Keratinocyte (primary cell): ENCODE measurements around the gene COL3A1. TPM values are rescaled to one million over a fixed set of nuclear protein-coding genes. Genes with fewer than 3 reads are reported as not detected.

Experiments
- DNase-seq: peaks from one replicate; pipeline ENCODE4 v3.0.0-alpha.2; 2011; ENCODE audit warnings: low read depth, missing footprints, low spot score
- FAIRE-seq: peaks from 2 replicates; lab custom pipeline; 2011; peaks lifted over from hg19 to GRCh38; lab: Jason Lieb, UNC
- H2AFZ ChIP-seq: 2 replicates; pipeline ENCODE4 v1.6.0; 2012; ENCODE audit warnings: low read length, control low read depth, inconsistent platforms; ENCODE audit not compliant: control insufficient read depth
- H3K27ac ChIP-seq: 2 replicates; pipeline ENCODE4 v1.5.1; 2011; ENCODE audit warnings: low read length; ENCODE audit not compliant: control insufficient read depth, insufficient read depth
- H3K27me3 ChIP-seq: 3 replicates; pipeline ENCODE4 v1.6.0; 2011; ENCODE audit warnings: low read length; ENCODE audit not compliant: control insufficient read depth, insufficient read depth; ENCODE audit errors: extremely low read depth
- H3K36me3 ChIP-seq, 2 experiments: 2 replicates in 1 of 2; 3 replicates in 1 of 2; pipeline ENCODE4 v1.5.1; 2011; ENCODE audit warnings: low read length in 2 of 2, mild to moderate bottlenecking in 1 of 2; ENCODE audit not compliant: control insufficient read depth in 2 of 2, insufficient read depth in 2 of 2; ENCODE audit errors: extremely low read depth in 1 of 2
- H3K4me1 ChIP-seq: 3 replicates; pipeline ENCODE4 v1.5.1; 2011; ENCODE audit warnings: low read length; ENCODE audit not compliant: control insufficient read depth, insufficient read depth; ENCODE audit errors: extremely low read depth
- H3K4me2 ChIP-seq: 3 replicates; pipeline ENCODE4 v1.6.0; 2011; ENCODE audit warnings: low read depth, low read length; ENCODE audit not compliant: control insufficient read depth, insufficient read depth; ENCODE audit errors: extremely low read depth
- H3K4me3 ChIP-seq, 3 experiments: fragments of 200-600 bp in 1 of 3; sonication (generic) in 1 of 3; 2 replicates in 2 of 3; 3 replicates in 1 of 3; pipeline ENCODE4 v1.5.1; 2011 to 2016; ENCODE audit warnings: low read length in 3 of 3, mild to moderate bottlenecking in 3 of 3, control low read depth in 2 of 3, inconsistent platforms in 1 of 3, low read depth in 1 of 3, mixed read lengths in 1 of 3, mixed run types in 1 of 3, moderate library complexity in 1 of 3; ENCODE audit not compliant: control insufficient read depth in 2 of 3, insufficient read depth in 2 of 3; ENCODE audit errors: extremely low read depth in 1 of 3
- H3K79me2 ChIP-seq: 2 replicates; pipeline ENCODE4 v1.6.0; 2012; ENCODE audit warnings: low read length; ENCODE audit not compliant: control insufficient read depth, insufficient read depth
- H3K9ac ChIP-seq: 3 replicates; pipeline ENCODE4 v1.6.0; 2011; ENCODE audit warnings: low read length; ENCODE audit not compliant: control insufficient read depth, insufficient read depth; ENCODE audit errors: extremely low read depth
- H3K9me1 ChIP-seq: 3 replicates; pipeline ENCODE4 v1.6.0; 2011; ENCODE audit warnings: low read length; ENCODE audit not compliant: control insufficient read depth, insufficient read depth; ENCODE audit errors: extremely low read depth
- H3K9me3 ChIP-seq: 2 replicates; pipeline ENCODE4 v1.5.1; 2012; ENCODE audit warnings: low read depth, low read length; ENCODE audit not compliant: control insufficient read depth
- H4K20me1 ChIP-seq: 3 replicates; pipeline ENCODE4 v1.6.0; 2011; ENCODE audit warnings: low read length; ENCODE audit not compliant: control insufficient read depth, insufficient read depth; ENCODE audit errors: extremely low read depth
- EZH2 ChIP-seq: IDR thresholded peaks from one replicate; pipeline ENCODE4 v1.6.1; 2012; ENCODE audit warnings: inconsistent platforms, mild to moderate bottlenecking, low read length, moderate library complexity
- dilution Hi-C: fragments of 300-500 bp; cut with MboI; formaldehyde crosslinking; loops from one replicate; pipeline ENCODE4 v1.7.0; 2020; ENCODE audit warnings: low sequenced_read_pairs; ENCODE audit not compliant: extremely low pct_ligation_motif_present
- polyA plus RNA-seq, 5 experiments: library from polyadenylated mRNA; depleted of rRNA in 3 of 5; stranded (reverse) in 3 of 5; stranded (forward) in 1 of 5; unstranded in 1 of 5; fragments of >200 nt; gene quantifications; 1 replicate in 1 of 5; 2 replicates in 3 of 5; 3 replicates in 1 of 5; pipeline versions ENCODE4 v1.2.1 to v1.2.3, GENCODE V29; 2011 to 2012; ENCODE audit warnings: missing spikeins in 2 of 5, low read depth in 1 of 5, low replicate concordance in 1 of 5
- TF ChIP-seq, protein P1 (sequence below), 3 experiments: IDR thresholded peaks in 1 of 3; conservative IDR thresholded peaks in 1 of 3; optimal IDR thresholded peaks in 1 of 3; 2 replicates in 2 of 3; 3 replicates in 1 of 3; pipeline versions ENCODE3 to v1.5.1; 2011; ENCODE audit warnings: low read length in 3 of 3, mild to moderate bottlenecking in 3 of 3, moderate library complexity in 2 of 3, control low read depth in 1 of 3, inconsistent platforms in 1 of 3; ENCODE audit not compliant: insufficient read depth in 2 of 3; ENCODE audit errors: extremely low read depth in 1 of 3

COL3A1 gene
- polyA plus RNA-seq, 1 donor (not counting 4 experiments of a cell fraction or from before 2014, with no cell fraction given) = 0.01 TPM

DNA sequence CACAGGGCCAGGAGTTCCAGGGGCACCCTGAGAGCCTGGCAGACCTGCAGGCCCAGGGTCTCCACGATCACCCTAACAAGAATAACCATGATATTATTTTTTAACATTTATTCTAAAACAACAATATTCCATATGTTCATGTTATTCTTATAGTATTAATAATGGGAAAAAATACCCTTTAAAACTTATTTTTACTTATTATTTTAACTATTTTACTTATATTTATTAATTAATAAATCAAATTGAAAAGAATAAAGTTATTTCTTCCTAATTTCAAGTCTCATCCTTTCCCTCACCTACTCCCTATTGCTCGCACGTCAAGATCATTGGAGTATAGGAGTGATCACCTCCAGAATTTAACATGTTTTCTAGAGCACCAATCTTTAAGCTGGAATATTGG is 71.7 kb downstream of the COL3A1 start:
- Histone ChIP-seq H3K27ac (no peak overlapping the region), H3K79me2 (no peaks in the 10 kb centered on the region), H3K9me3 (no peaks in the 10 kb centered on the region), H3K4me1 (no peaks in the 10 kb centered on the region), H3K9me1 (no peaks in the 10 kb centered on the region), H4K20me1 (no peaks in the 10 kb centered on the region), H2AFZ (no peak overlapping the region), H3K9ac (no peak overlapping the region), H3K4me2 (no peak overlapping the region), H3K36me3 (no peaks in the 10 kb centered on the region), H3K4me3 (no peak overlapping the region), H3K27me3 (no peaks in the 10 kb centered on the region)
- TF ChIP-seq EZH2 = no peak
- TF ChIP-seq, protein P1, sequence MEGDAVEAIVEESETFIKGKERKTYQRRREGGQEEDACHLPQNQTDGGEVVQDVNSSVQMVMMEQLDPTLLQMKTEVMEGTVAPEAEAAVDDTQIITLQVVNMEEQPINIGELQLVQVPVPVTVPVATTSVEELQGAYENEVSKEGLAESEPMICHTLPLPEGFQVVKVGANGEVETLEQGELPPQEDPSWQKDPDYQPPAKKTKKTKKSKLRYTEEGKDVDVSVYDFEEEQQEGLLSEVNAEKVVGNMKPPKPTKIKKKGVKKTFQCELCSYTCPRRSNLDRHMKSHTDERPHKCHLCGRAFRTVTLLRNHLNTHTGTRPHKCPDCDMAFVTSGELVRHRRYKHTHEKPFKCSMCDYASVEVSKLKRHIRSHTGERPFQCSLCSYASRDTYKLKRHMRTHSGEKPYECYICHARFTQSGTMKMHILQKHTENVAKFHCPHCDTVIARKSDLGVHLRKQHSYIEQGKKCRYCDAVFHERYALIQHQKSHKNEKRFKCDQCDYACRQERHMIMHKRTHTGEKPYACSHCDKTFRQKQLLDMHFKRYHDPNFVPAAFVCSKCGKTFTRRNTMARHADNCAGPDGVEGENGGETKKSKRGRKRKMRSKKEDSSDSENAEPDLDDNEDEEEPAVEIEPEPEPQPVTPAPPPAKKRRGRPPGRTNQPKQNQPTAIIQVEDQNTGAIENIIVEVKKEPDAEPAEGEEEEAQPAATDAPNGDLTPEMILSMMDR (optimal IDR thresholded peaks at IDR 0.05 in 1 of 3, IDR thresholded peaks at IDR 0.05 in 1 of 3, conservative IDR thresholded peaks at IDR 0.05 in 1 of 3; ENCODE audit: extremely low read depth in 1 of 3, insufficient read depth in 2 of 3, low read length in 3 of 3) = no peak
- DNase-seq = no peak
- no peak for FAIRE-seq
- dilution Hi-C loops = no loop called here

DNA sequence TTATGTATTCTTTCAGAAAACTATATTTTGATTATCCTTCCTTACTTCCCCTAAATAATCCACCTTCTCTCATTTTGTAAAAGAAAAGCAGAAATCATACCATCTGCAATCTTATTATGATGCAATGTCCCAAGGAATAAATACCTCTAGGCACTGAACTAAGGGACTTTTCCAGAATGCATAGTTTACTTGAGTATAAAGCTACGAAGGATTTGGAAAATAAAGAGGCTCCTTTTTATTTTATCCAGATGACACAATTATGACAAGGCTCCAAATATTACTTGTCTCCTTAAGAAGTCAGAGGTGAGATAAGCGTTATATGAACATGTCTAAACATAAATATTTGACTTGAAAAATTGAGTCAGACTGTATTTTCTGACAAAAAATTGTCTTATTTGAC is 72.1 kb downstream of the COL3A1 start:
- Histone ChIP-seq H3K27me3 (no peaks in the 10 kb centered on the region), H3K9me1 (no peaks in the 10 kb centered on the region), H3K4me3 (no peak overlapping the region), H2AFZ (no peak overlapping the region), H4K20me1 (no peaks in the 10 kb centered on the region), H3K79me2 (no peaks in the 10 kb centered on the region), H3K4me2 (no peak overlapping the region), H3K36me3 (no peaks in the 10 kb centered on the region), H3K9me3 (no peaks in the 10 kb centered on the region), H3K27ac (no peak overlapping the region), H3K4me1 (no peaks in the 10 kb centered on the region), H3K9ac (no peak overlapping the region)
- DNase-seq (no peak), FAIRE-seq (no peak)
- TF ChIP-seq EZH2 = no peak
- TF ChIP-seq, protein P1 (optimal IDR thresholded peaks at IDR 0.05 in 1 of 3, IDR thresholded peaks at IDR 0.05 in 1 of 3, conservative IDR thresholded peaks at IDR 0.05 in 1 of 3; ENCODE audit: extremely low read depth in 1 of 3, insufficient read depth in 2 of 3, low read length in 3 of 3) = no peak
- dilution Hi-C loops = no loop called here
